CD4-positive, CD25-positive, alpha-beta regulatory T cell (primary cell): Measurements from ENCODE around the gene TBC1D10A. TPM values are rescaled to one million over a fixed set of nuclear protein-coding genes. Genes with fewer than 3 reads are reported as not detected.

ENCODE experiments used
- ATAC-seq, 2 donors: fragments of 150-1000 bp; cut with Tn5 transposase; one replicate each; pipeline ENCODE4 v1.10.0; 2021; ENCODE audit warnings: low read depth in 2 of 2, moderate number of reproducible peaks in 2 of 2, moderate library complexity in 1 of 2
- DNase-seq, 3 donors: peaks; one replicate each; pipeline versions ENCODE4 v3.0.0 to v3.0.0-alpha.2; 2012 to 2022; ENCODE audit warnings: mixed read lengths in 1 of 3
- H3K27ac ChIP-seq: one replicate; pipeline ENCODE4 v1.7.0; 2013; ENCODE audit warnings: mild to moderate bottlenecking, low read length; ENCODE audit not compliant: insufficient read depth, poor library complexity, severe bottlenecking
- H3K27me3 ChIP-seq: one replicate; pipeline ENCODE4 v1.7.0; 2013; ENCODE audit warnings: low read length; ENCODE audit not compliant: control insufficient read depth, insufficient read depth
- H3K36me3 ChIP-seq: one replicate; pipeline ENCODE4 v1.7.0; 2013; ENCODE audit warnings: mild to moderate bottlenecking, low read length, moderate library complexity; ENCODE audit not compliant: control insufficient read depth, insufficient read depth
- H3K4me1 ChIP-seq: 2 replicates; pipeline ENCODE4 v1.7.0; 2013; ENCODE audit warnings: mild to moderate bottlenecking, low read length; ENCODE audit not compliant: insufficient read depth, control insufficient read depth, poor library complexity, severe bottlenecking
- H3K4me3 ChIP-seq: one replicate; pipeline ENCODE4 v1.7.0; 2013; ENCODE audit warnings: low read depth, mild to moderate bottlenecking, low read length, moderate library complexity
- H3K9me3 ChIP-seq, 2 experiments: 1 replicate in 1 of 2; 2 replicates in 1 of 2; pipeline ENCODE4 v1.7.0; 2013; ENCODE audit warnings: low read length in 2 of 2, mild to moderate bottlenecking in 1 of 2, moderate library complexity in 1 of 2; ENCODE audit not compliant: control insufficient read depth in 2 of 2
- H3K27ac Mint-ChIP-seq, 3 donors: one replicate each; pipeline ENCODE4 v1.8.0; 2020 to 2022; ENCODE audit warnings: mild to moderate bottlenecking in 3 of 3, mixed read lengths in 3 of 3, moderate library complexity in 2 of 3
- H3K27me3 Mint-ChIP-seq: one replicate; pipeline ENCODE4 v1.8.0; 2022; ENCODE audit warnings: mild to moderate bottlenecking, mixed read lengths
- H3K36me3 Mint-ChIP-seq: one replicate; pipeline ENCODE4 v1.8.0; 2020; ENCODE audit warnings: mixed read lengths
- H3K4me1 Mint-ChIP-seq, 4 donors: one replicate each; pipeline ENCODE4 v1.8.0; 2020 to 2022; ENCODE audit warnings: mixed read lengths in 4 of 4, mild to moderate bottlenecking in 1 of 4
- H3K4me3 Mint-ChIP-seq, 4 donors: one replicate each; pipeline ENCODE4 v1.8.0; 2020 to 2022; ENCODE audit warnings: mild to moderate bottlenecking in 4 of 4, mixed read lengths in 4 of 4, moderate library complexity in 3 of 4
- H3K9me3 Mint-ChIP-seq, 7 donors: one replicate each; pipeline ENCODE4 v1.8.0; 2020 to 2022; ENCODE audit warnings: mixed read lengths in 7 of 7, mild to moderate bottlenecking in 3 of 7, moderate library complexity in 2 of 7
- polyA plus RNA-seq, 4 donors: library from polyadenylated mRNA; unstranded; fragments of 300-500 nt; fragmentation: Illumina TruSeq; gene quantifications; one replicate each; pipeline ENCODE4 v1.2.3, GENCODE V29; 2021
- total RNA-seq: library from RNA; stranded (reverse); gene quantifications from one replicate; pipeline ENCODE4 v1.2.3, GENCODE V29; 2022

Gene TBC1D10A
- total and polyA plus RNA-seq, 5 donors from 2014 or later = 44.2 to 67.5 (median 47.8) TPM

DNA sequence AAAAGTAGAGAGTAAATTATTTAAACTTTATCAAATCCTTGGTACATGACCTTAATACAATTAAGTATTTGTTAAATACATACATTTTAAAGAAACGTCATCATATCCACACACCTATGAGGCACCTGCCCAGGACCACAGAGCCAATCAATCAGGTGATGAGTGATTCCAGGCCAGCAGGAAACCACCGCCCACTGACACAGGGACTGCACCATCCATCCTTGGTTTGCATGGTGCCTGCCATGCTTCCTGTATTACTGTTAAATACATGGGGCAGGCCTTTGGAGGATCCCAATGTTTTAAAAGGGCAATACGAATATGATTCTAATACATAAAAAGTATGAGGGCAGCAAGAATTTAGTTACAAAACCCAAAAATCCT, 7.0 kb upstream of the TBC1D10A start:
- H3K9me3 Mint-ChIP-seq = no peaks in the 10 kb centered on the region
- no peak overlapping the region for H3K4me3 Mint-ChIP-seq
- H3K27me3 Mint-ChIP-seq = no peaks in the 10 kb centered on the region
- Histone ChIP-seq H3K27me3 (no peaks in the 10 kb centered on the region), H3K4me3 (no peak overlapping the region), H3K36me3 (peaks cover 71% of the 10 kb centered on the region), H3K9me3 (no peaks in the 10 kb centered on the region), H3K27ac (no peak overlapping the region), H3K4me1 (no peaks in the 10 kb centered on the region)
- H3K27ac Mint-ChIP-seq = peak overlapping the region in 1 of 3 donors; percentile 17
- ATAC-seq (no peak), DNase-seq (no peak)
- peaks cover 40% of the 10 kb centered on the region for H3K36me3 Mint-ChIP-seq
- H3K4me1 Mint-ChIP-seq = peaks cover 0 to 7% (median 5%) of the 10 kb centered on the region in 4 donors

- Mint-ChIP-seq H3K4me1 (peaks cover 0 to 7% (median 5%) of the 10 kb centered on the region in 4 donors), H3K36me3 (peaks cover 36% of the 10 kb centered on the region), H3K4me3 (no peak overlapping the region), H3K27ac (peak overlapping the region in 2 of 3 donors; percentile 14 to 17), H3K27me3 (no peaks in the 10 kb centered on the region), H3K9me3 (no peaks in the 10 kb centered on the region)
- no peaks in the 10 kb centered on the region for H3K4me1 ChIP-seq
- ATAC-seq = no peak
- no peak for DNase-seq
- no peak overlapping the region for H3K27ac ChIP-seq
- H3K4me3 ChIP-seq = no peak overlapping the region
- H3K27me3 ChIP-seq = no peaks in the 10 kb centered on the region
- H3K36me3 ChIP-seq = peaks cover 66% of the 10 kb centered on the region
- H3K9me3 ChIP-seq = no peaks in the 10 kb centered on the region
Measured at GRCh38 chr22:30332994-30333706, 6.4 kb upstream of the TBC1D10A start.

DNA sequence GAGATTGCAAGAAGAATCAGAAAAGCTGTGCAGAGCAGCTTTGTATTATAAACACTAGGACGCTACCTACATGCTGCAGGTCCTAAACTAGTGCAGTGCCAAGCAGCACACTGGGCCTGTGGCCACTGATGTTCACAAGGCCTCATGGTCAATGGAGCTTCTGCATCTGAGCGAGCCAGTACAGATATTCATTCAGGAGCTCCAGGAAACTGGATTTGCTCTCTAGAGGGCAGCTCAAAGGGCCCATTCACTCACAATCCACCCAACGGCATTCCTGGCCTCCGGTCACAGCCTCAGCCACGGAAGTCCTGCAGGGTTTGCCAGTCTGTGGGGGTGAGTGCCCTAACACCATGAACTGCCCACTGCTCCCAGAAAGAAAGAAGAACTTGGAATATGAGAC, 5.8 kb upstream of the TBC1D10A start:
- ATAC-seq (no peak), DNase-seq (no peak)
- no peaks in the 10 kb centered on the region for H3K9me3 Mint-ChIP-seq
- Histone ChIP-seq H3K4me1 (peaks cover 3% of the 10 kb centered on the region), H3K27me3 (no peaks in the 10 kb centered on the region), H3K4me3 (no peak overlapping the region), H3K9me3 (no peaks in the 10 kb centered on the region), H3K27ac (no peak overlapping the region), H3K36me3 (peaks cover 61% of the 10 kb centered on the region)
- no peak overlapping the region for H3K4me3 Mint-ChIP-seq
- H3K36me3 Mint-ChIP-seq = peaks cover 32% of the 10 kb centered on the region
- peaks cover 5 to 12% (median 8%) of the 10 kb centered on the region in 4 donors for H3K4me1 Mint-ChIP-seq
- peak overlapping the region in 1 of 3 donors; percentile 14 for H3K27ac Mint-ChIP-seq
- no peaks in the 10 kb centered on the region for H3K27me3 Mint-ChIP-seq

DNA sequence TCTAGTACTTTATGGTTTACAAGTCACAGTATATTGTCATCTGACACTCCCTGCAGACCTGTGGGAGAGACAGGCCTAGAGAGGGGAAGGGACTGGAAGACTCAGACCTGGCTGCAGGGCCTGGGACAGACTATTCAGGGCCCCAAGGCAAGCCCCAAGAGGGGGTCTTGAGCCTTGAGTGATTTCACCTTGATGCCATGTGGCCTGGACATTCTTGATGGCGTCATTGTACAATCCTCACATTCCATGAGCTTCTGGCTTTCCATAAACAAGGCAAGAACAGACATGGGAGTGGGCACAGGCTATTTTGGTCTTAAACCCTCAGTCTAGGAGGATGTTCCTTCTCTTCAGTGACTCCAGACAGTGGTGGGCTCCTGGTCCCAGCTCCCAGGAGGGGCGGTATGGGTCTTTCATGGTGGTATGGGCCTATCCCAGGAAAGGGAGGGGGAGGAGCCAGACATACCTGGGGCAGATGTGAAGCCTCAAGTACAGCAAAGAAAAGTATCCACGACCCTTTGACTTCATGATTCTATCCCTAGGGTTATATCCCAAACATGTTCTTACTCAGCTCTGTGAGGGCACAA, 1.8 kb upstream of the TBC1D10A start:
- no peak overlapping the region for H3K4me3 ChIP-seq
- Mint-ChIP-seq H3K4me3 (peak overlapping the region in 3 of 4 donors; percentile 73 to 89 (median 85)), H3K27ac (peak overlapping the region; percentile 49 to 69 (median 55)), H3K9me3 (no peaks in the 10 kb centered on the region), H3K27me3 (no peaks in the 10 kb centered on the region), H3K4me1 (peaks cover 7 to 41% (median 32%) of the 10 kb centered on the region in 4 donors), H3K36me3 (peaks cover 11% of the 10 kb centered on the region)
- H3K27me3 ChIP-seq = no peaks in the 10 kb centered on the region
- DNase-seq (no peak), ATAC-seq (no peak)
- no peaks in the 10 kb centered on the region for H3K9me3 ChIP-seq
- peak overlapping the region; percentile 6 for H3K27ac ChIP-seq
- H3K4me1 ChIP-seq = peaks cover 35% of the 10 kb centered on the region
- H3K36me3 ChIP-seq = peaks cover 21% of the 10 kb centered on the region

- peaks cover 11 to 47% (median 38%) of the 10 kb centered on the region in 4 donors for H3K4me1 Mint-ChIP-seq
- ATAC-seq (no peak), DNase-seq (no peak)
- peak overlapping the region; percentile 28 to 89 (median 79) for H3K4me3 Mint-ChIP-seq
- H3K9me3 Mint-ChIP-seq = no peaks in the 10 kb centered on the region
- no peaks in the 10 kb centered on the region for H3K27me3 Mint-ChIP-seq
- H3K27ac Mint-ChIP-seq = peak overlapping the region; percentile 90 to 94 (median 94)
- H3K36me3 ChIP-seq = peaks cover 18% of the 10 kb centered on the region
- H3K9me3 ChIP-seq = no peaks in the 10 kb centered on the region
- no peaks in the 10 kb centered on the region for H3K27me3 ChIP-seq
- peaks cover 42% of the 10 kb centered on the region for H3K4me1 ChIP-seq
- H3K4me3 ChIP-seq = peak overlapping the region; percentile 71
- peaks cover 17% of the 10 kb centered on the region for H3K36me3 Mint-ChIP-seq
- peak overlapping the region; percentile 82 for H3K27ac ChIP-seq
Measured at GRCh38 chr22:30327864-30328345, 1.2 kb upstream of the TBC1D10A start.

GRCh38 chr22:30326255-30326705, 461 bp downstream of the TBC1D10A start:
- Mint-ChIP-seq H3K4me1 (peaks cover 11 to 61% (median 43%) of the 10 kb centered on the region in 4 donors), H3K9me3 (no peaks in the 10 kb centered on the region), H3K27ac (peak overlapping the region; percentile 79 to 95 (median 88)), H3K27me3 (no peaks in the 10 kb centered on the region), H3K36me3 (peaks cover 16% of the 10 kb centered on the region), H3K4me3 (peak overlapping the region; percentile 85 to 94 (median 92))
- Histone ChIP-seq H3K9me3 (no peaks in the 10 kb centered on the region), H3K4me1 (peaks cover 58% of the 10 kb centered on the region), H3K27me3 (no peaks in the 10 kb centered on the region), H3K4me3 (peak overlapping the region; percentile 81), H3K36me3 (peaks cover 8% of the 10 kb centered on the region), H3K27ac (peak overlapping the region; percentile 69)
- DNase-seq (peak in 1 of 3 donors; percentile 35), ATAC-seq (no peak)

GRCh38 chr22:30325724-30326254, 952 bp downstream of the TBC1D10A start:
- Histone ChIP-seq H3K4me1 (peaks cover 63% of the 10 kb centered on the region), H3K36me3 (peaks cover 11% of the 10 kb centered on the region), H3K27ac (peak overlapping the region; percentile 69), H3K9me3 (no peaks in the 10 kb centered on the region), H3K27me3 (no peaks in the 10 kb centered on the region), H3K4me3 (peak overlapping the region; percentile 81)
- Mint-ChIP-seq H3K4me3 (peak overlapping the region; percentile 85 to 94 (median 92)), H3K36me3 (peaks cover 15% of the 10 kb centered on the region), H3K4me1 (peaks cover 11 to 66% (median 47%) of the 10 kb centered on the region in 4 donors), H3K9me3 (no peaks in the 10 kb centered on the region), H3K27me3 (no peaks in the 10 kb centered on the region), H3K27ac (peak overlapping the region; percentile 79 to 95 (median 88))
- ATAC-seq (no peak), DNase-seq (no peak)
